H9 (cell line): ENCODE results near the gene ERCC5. TPM values are rescaled to one million over a fixed set of nuclear protein-coding genes. Genes with fewer than 3 reads are reported as not detected.

Experiments used
- DNase-seq: peaks from one replicate; pipeline ENCODE4 v3.0.0-alpha.2; 2017
- H2AFZ ChIP-seq: one replicate; pipeline ENCODE4 v1.6.1; 2013; ENCODE audit warnings: mild to moderate bottlenecking, low read length, control low read depth, moderate library complexity
- H2AK5ac ChIP-seq: 2 replicates; pipeline ENCODE4 v1.6.1; 2013; ENCODE audit warnings: low read length, control low read depth, mixed read lengths; ENCODE audit not compliant: insufficient read length
- H2BK120ac ChIP-seq: one replicate; pipeline ENCODE4 v1.6.1; 2013; ENCODE audit warnings: low read depth, mild to moderate bottlenecking, low read length, control low read depth, inconsistent platforms; ENCODE audit not compliant: poor library complexity, severe bottlenecking
- H2BK12ac ChIP-seq: 2 replicates; pipeline ENCODE4 v1.6.1; 2013; ENCODE audit warnings: low read length, control low read depth, mixed read lengths, low read depth; ENCODE audit not compliant: insufficient read length
- H2BK15ac ChIP-seq: 2 replicates; pipeline ENCODE4 v1.6.1; 2013; ENCODE audit warnings: low read depth, low read length, control low read depth
- H2BK20ac ChIP-seq: one replicate; pipeline ENCODE4 v1.6.1; 2013; ENCODE audit warnings: low read depth, mild to moderate bottlenecking, low read length, control low read depth, inconsistent platforms; ENCODE audit not compliant: poor library complexity, severe bottlenecking
- H2BK5ac ChIP-seq: 2 replicates; pipeline ENCODE4 v1.6.1; 2013; ENCODE audit warnings: low read length, control low read depth, mixed read lengths; ENCODE audit not compliant: insufficient read length
- H3K14ac ChIP-seq: 2 replicates; pipeline ENCODE4 v1.6.1; 2013; ENCODE audit warnings: low read length, control low read depth; ENCODE audit not compliant: insufficient read depth
- H3K18ac ChIP-seq: 2 replicates; pipeline ENCODE4 v1.6.1; 2013; ENCODE audit warnings: low read depth, mild to moderate bottlenecking, mixed read lengths, low read length, control low read depth; ENCODE audit not compliant: insufficient read length
- H3K23ac ChIP-seq: 2 replicates; pipeline ENCODE4 v1.6.1; 2013; ENCODE audit warnings: low read length, control low read depth, mixed read lengths, low read depth; ENCODE audit not compliant: insufficient read length
- H3K23me2 ChIP-seq: 2 replicates; pipeline ENCODE4 v1.6.1; 2013; ENCODE audit warnings: low read depth, mild to moderate bottlenecking, mixed read lengths, low read length, control low read depth; ENCODE audit not compliant: insufficient read length, poor library complexity, severe bottlenecking
- H3K27ac ChIP-seq: 2 replicates; pipeline ENCODE4 v1.5.1; 2013; ENCODE audit warnings: low read length, control low read depth, mixed read lengths, low read depth; ENCODE audit not compliant: insufficient read length
- H3K27me3 ChIP-seq: 2 replicates; pipeline ENCODE4 v1.6.1; 2013; ENCODE audit warnings: low read length, control low read depth, inconsistent platforms; ENCODE audit not compliant: insufficient read depth
- H3K4ac ChIP-seq: 2 replicates; pipeline ENCODE4 v1.6.1; 2013; ENCODE audit warnings: low read depth, mild to moderate bottlenecking, control low read depth, inconsistent platforms, low read length, moderate library complexity
- H3K4me1 ChIP-seq: 2 replicates; pipeline ENCODE4 v1.6.1; 2013; ENCODE audit warnings: low read length, control low read depth, inconsistent platforms; ENCODE audit not compliant: insufficient read depth
- H3K4me2 ChIP-seq: 2 replicates; pipeline ENCODE4 v1.6.1; 2013; ENCODE audit warnings: low read length, control low read depth, mixed read lengths; ENCODE audit not compliant: insufficient read length, insufficient read depth
- H3K56ac ChIP-seq: 2 replicates; pipeline ENCODE4 v1.6.1; 2013; ENCODE audit warnings: low read depth, mild to moderate bottlenecking, mixed read lengths, low read length, control low read depth; ENCODE audit not compliant: insufficient read length
- H3K79me1 ChIP-seq: 2 replicates; pipeline ENCODE4 v1.6.1; 2013; ENCODE audit warnings: low read depth, mild to moderate bottlenecking, moderate library complexity, low read length, control low read depth, inconsistent platforms; ENCODE audit not compliant: insufficient read depth, poor library complexity, severe bottlenecking
- H3K79me2 ChIP-seq: 2 replicates; pipeline ENCODE4 v1.6.1; 2013; ENCODE audit warnings: low read length, control low read depth, inconsistent platforms; ENCODE audit not compliant: insufficient read depth
- H3K9ac ChIP-seq: 2 replicates; pipeline ENCODE4 v1.6.1; 2013; ENCODE audit warnings: low read length, control low read depth, mixed read lengths; ENCODE audit not compliant: insufficient read length; ENCODE audit errors: extremely low read depth
- H3K9me3 ChIP-seq: one replicate; pipeline ENCODE4 v1.6.1; 2013; ENCODE audit warnings: low read depth, low read length, inconsistent platforms; ENCODE audit not compliant: control insufficient read depth
- H3T11ph ChIP-seq: one replicate; pipeline ENCODE4 v1.6.1; 2013; ENCODE audit warnings: mild to moderate bottlenecking, low read length, control low read depth, inconsistent platforms
- H4K20me1 ChIP-seq: one replicate; pipeline ENCODE4 v1.6.1; 2013; ENCODE audit not compliant: control insufficient read depth, insufficient read length, insufficient read depth
- H4K5ac ChIP-seq: 2 replicates; pipeline ENCODE4 v1.6.1; 2013; ENCODE audit warnings: low read depth, mild to moderate bottlenecking, mixed read lengths, low read length, control low read depth; ENCODE audit not compliant: insufficient read length
- H4K8ac ChIP-seq: replicated peaks from 2 replicates; pipeline ENCODE4 v1.6.1; 2013; ENCODE audit warnings: low read length, control low read depth, mixed read lengths, low read depth; ENCODE audit not compliant: insufficient read length
- H4K91ac ChIP-seq: 2 replicates; pipeline ENCODE4 v1.6.1; 2013; ENCODE audit warnings: low read depth, mild to moderate bottlenecking, moderate library complexity, mixed read lengths, low read length, control low read depth; ENCODE audit not compliant: insufficient read length
- H3K27ac Mint-ChIP-seq, 3 experiments: 2 replicates in 2 of 3; 3 replicates in 1 of 3; pipeline ENCODE4 v1.8.0; 2020 to 2021; ENCODE audit warnings: mixed read lengths in 3 of 3, mild to moderate bottlenecking in 1 of 3, moderate library complexity in 1 of 3
- H3K27me3 Mint-ChIP-seq: 2 replicates; pipeline ENCODE4 v1.8.0; 2021; ENCODE audit warnings: low read depth, mild to moderate bottlenecking, moderate library complexity, mixed read lengths
- H3K36me3 Mint-ChIP-seq, 3 experiments: 2 replicates in 2 of 3; 3 replicates in 1 of 3; pipeline ENCODE4 v1.8.0; 2020 to 2021; ENCODE audit warnings: low read depth in 3 of 3, mixed read lengths in 3 of 3; ENCODE audit not compliant: insufficient read depth in 1 of 3
- H3K4me1 Mint-ChIP-seq, 2 experiments: 2 replicates each; pipeline ENCODE4 v1.8.0; 2020; ENCODE audit warnings: mixed read lengths in 2 of 2
- H3K4me3 Mint-ChIP-seq, 2 experiments: 2 replicates in 1 of 2; 3 replicates in 1 of 2; pipeline ENCODE4 v1.8.0; 2020 to 2021; ENCODE audit warnings: mild to moderate bottlenecking in 2 of 2, mixed read lengths in 2 of 2, moderate library complexity in 1 of 2
- H3K9me3 Mint-ChIP-seq, 2 experiments: 2 replicates in 1 of 2; 3 replicates in 1 of 2; pipeline ENCODE4 v1.8.0; 2020; ENCODE audit warnings: mild to moderate bottlenecking in 2 of 2, mixed read lengths in 2 of 2, moderate library complexity in 1 of 2
- WGBS: extraction: QIAGEN DNeasy Blood & Tissue Kit; methylation state at CpG from one replicate; pipeline ENCODE4 v1.1.7; 2013; ENCODE audit warnings: missing lambda C conversion rate, low lambda C conversion rate, mixed read lengths; ENCODE audit not compliant: insufficient read length; ENCODE audit errors: extremely low coverage; 5-methylcytosine and 5-hydroxymethylcytosine counted together
- total RNA-seq: library from RNA; stranded (reverse); gene quantifications from 2 replicates; pipeline ENCODE4 v1.2.1, GENCODE V29; 2021
- TF ChIP-seq, protein P1 (sequence below): fragments of 200-600 bp; sonication (generic); conservative IDR thresholded peaks from 3 replicates; pipeline ENCODE4 v1.8.0; 2021; ENCODE audit warnings: antibody characterized with exemption, mild to moderate bottlenecking

Gene ERCC5
- total RNA-seq, 1 experiment from 2014 or later, result 26.8 TPM

DNA sequence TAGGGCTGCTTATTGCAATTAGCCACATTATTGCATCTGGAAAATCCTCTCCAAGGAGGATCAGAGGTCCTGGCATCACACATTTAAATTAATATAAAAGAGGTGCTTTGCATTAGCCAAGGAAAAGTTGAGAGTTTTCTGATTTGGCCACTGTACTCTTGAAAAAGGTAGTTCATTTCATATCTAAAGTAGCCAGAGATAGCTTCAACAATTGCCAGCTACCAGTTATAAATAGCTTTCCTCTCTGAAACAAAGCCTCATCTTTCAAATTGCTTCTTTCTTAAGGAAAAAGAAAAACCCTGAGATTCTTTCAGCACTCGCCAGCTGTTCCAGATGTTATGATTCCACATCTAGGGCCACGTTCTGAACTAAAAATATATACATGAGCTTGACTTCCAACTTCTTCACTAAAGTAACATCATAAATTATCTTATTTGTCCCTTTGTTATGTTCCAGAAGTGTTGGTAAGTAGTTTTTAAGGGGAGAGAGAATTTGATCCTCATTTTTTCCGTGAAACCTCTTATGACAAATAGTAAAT, 69.6 kb downstream of the ERCC5 start:
- H2BK20ac ChIP-seq, result no peak overlapping the region
- H4K91ac ChIP-seq, result no peak overlapping the region
- no peak overlapping the region for H2BK12ac ChIP-seq
- no peak overlapping the region for H3K27ac ChIP-seq
- H2BK15ac ChIP-seq, result no peak overlapping the region
- WGBS, result no CpG with 5 or more reads among the region's 3 CpGs
- H3K4me1 ChIP-seq, result no peaks in the 10 kb centered on the region
- Mint-ChIP-seq H3K4me3 (no peak overlapping the region), H3K27ac (no peak overlapping the region), H3K27me3 (no peaks in the 10 kb centered on the region), H3K36me3 (no peaks in the 10 kb centered on the region), H3K9me3 (peaks cover 3 to 6% of the 10 kb centered on the region in 2 experiments; a peak in 3 of 5 replicates), H3K4me1 (no peaks in the 10 kb centered on the region)
- H2BK5ac ChIP-seq, result no peak overlapping the region
- no peak overlapping the region for H3K4me2 ChIP-seq
- H3K4ac ChIP-seq, result no peak overlapping the region
- no peaks in the 10 kb centered on the region for H3K79me1 ChIP-seq
- no peaks in the 10 kb centered on the region for H3K9me3 ChIP-seq
- no peak overlapping the region for H4K8ac ChIP-seq
- H4K5ac ChIP-seq, result no peak overlapping the region
- no peaks in the 10 kb centered on the region for H3K79me2 ChIP-seq
- no peak for DNase-seq
- no peaks in the 10 kb centered on the region for H3K27me3 ChIP-seq
- H3K56ac ChIP-seq, result no peak overlapping the region
- no peaks in the 10 kb centered on the region for H3K23me2 ChIP-seq
- no peak overlapping the region for H3K23ac ChIP-seq
- no peaks in the 10 kb centered on the region for H4K20me1 ChIP-seq
- no peak overlapping the region for H3T11ph ChIP-seq
- H2AFZ ChIP-seq, result no peak overlapping the region
- H3K14ac ChIP-seq, result no peak overlapping the region
- no peak overlapping the region for H3K18ac ChIP-seq
- H2AK5ac ChIP-seq, result no peak overlapping the region
- H2BK120ac ChIP-seq, result no peak overlapping the region
- H3K9ac ChIP-seq, result no peak overlapping the region
- TF ChIP-seq, protein P1, sequence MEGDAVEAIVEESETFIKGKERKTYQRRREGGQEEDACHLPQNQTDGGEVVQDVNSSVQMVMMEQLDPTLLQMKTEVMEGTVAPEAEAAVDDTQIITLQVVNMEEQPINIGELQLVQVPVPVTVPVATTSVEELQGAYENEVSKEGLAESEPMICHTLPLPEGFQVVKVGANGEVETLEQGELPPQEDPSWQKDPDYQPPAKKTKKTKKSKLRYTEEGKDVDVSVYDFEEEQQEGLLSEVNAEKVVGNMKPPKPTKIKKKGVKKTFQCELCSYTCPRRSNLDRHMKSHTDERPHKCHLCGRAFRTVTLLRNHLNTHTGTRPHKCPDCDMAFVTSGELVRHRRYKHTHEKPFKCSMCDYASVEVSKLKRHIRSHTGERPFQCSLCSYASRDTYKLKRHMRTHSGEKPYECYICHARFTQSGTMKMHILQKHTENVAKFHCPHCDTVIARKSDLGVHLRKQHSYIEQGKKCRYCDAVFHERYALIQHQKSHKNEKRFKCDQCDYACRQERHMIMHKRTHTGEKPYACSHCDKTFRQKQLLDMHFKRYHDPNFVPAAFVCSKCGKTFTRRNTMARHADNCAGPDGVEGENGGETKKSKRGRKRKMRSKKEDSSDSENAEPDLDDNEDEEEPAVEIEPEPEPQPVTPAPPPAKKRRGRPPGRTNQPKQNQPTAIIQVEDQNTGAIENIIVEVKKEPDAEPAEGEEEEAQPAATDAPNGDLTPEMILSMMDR, result no peak
